Fibroblast of the aortic adventitia (primary cell): ENCODE results near the gene TRAK1. TPM values are rescaled to one million over a fixed set of nuclear protein-coding genes. Genes with fewer than 3 reads are reported as not detected.

Source experiments
- DNase-seq: peaks from one replicate; pipeline ENCODE4 v3.0.0-alpha.2; 2010; ENCODE audit warnings: low read depth
- H3K4me3 ChIP-seq: 2 replicates; pipeline ENCODE4 v1.5.1; 2011; ENCODE audit warnings: low read depth, mild to moderate bottlenecking, control low read depth, low read length, moderate library complexity
- CTCF ChIP-seq: IDR thresholded peaks from 2 replicates; pipeline ENCODE4 v1.5.1; 2011; ENCODE audit warnings: mild to moderate bottlenecking, low read length, control low read depth, inconsistent platforms; ENCODE audit not compliant: insufficient read depth
- total RNA-seq: library from RNA; depleted of rRNA; stranded (reverse); fragments of >200 nt; gene quantifications from 2 replicates; pipeline ENCODE4 v1.2.3, GENCODE V29; 2012; ENCODE audit warnings: low replicate concordance

Gene TRAK1
- total RNA-seq, 1 donor, result 51.6 TPM

- TF ChIP-seq CTCF, result no peak
- no peak for DNase-seq
- no peak overlapping the region for H3K4me3 ChIP-seq
Measured at GRCh38 chr3:42162462-42162861, 71.3 kb downstream of the TRAK1 start.

GRCh38 chr3:42163622-42164244 is 72.6 kb downstream of the TRAK1 start:
- no peak overlapping the region for H3K4me3 ChIP-seq

DNA sequence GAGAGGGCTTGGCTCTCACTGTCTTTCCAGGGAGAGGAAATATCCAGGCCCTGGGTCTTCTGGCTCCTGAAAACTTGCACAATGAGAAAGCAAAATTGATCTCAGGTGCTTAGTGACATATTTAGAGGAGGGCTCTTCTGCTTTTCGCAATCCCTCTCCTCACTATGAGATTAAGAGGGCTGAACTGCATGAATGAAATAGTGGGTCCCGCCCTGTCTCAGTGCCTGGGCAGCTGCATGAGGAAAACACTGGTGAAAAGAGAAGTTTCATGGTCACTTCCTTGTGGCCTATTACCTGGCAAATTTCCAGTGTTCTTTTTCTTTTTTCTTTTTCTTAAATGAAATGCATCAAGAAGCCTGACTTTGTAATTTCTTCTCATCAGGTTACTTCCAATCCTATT is 73.5 kb downstream of the TRAK1 start:
- no peak for DNase-seq
- no peak overlapping the region for H3K4me3 ChIP-seq
- TF ChIP-seq CTCF, result no peak

More at GRCh38 chr3:42163622-42164244, 72.6 kb downstream of the TRAK1 start:
- DNase-seq, result no peak
- no peak for TF ChIP-seq CTCF

GRCh38 chr3:42165211-42165610 is 74.1 kb downstream of the TRAK1 start:
- DNase-seq, result no peak
- H3K4me3 ChIP-seq, result no peak overlapping the region
- TF ChIP-seq CTCF, result no peak

- no peak for DNase-seq
- no peak for TF ChIP-seq CTCF
- H3K4me3 ChIP-seq, result no peak overlapping the region
Measured at GRCh38 chr3:42166214-42166613, 75.1 kb downstream of the TRAK1 start.

GRCh38 chr3:42166662-42167300 is 75.6 kb downstream of the TRAK1 start:
- no peak overlapping the region for H3K4me3 ChIP-seq
- no peak for DNase-seq
- TF ChIP-seq CTCF, result no peak
